Measurements from ENCODE around the gene NEUROD1.
"Not testable (repeated sequence)": the region's sequence is repeated elsewhere in the genome, so short reads cannot be mapped to it uniquely, and the experiment has no call there.

NEUROD1 gene

DNA sequence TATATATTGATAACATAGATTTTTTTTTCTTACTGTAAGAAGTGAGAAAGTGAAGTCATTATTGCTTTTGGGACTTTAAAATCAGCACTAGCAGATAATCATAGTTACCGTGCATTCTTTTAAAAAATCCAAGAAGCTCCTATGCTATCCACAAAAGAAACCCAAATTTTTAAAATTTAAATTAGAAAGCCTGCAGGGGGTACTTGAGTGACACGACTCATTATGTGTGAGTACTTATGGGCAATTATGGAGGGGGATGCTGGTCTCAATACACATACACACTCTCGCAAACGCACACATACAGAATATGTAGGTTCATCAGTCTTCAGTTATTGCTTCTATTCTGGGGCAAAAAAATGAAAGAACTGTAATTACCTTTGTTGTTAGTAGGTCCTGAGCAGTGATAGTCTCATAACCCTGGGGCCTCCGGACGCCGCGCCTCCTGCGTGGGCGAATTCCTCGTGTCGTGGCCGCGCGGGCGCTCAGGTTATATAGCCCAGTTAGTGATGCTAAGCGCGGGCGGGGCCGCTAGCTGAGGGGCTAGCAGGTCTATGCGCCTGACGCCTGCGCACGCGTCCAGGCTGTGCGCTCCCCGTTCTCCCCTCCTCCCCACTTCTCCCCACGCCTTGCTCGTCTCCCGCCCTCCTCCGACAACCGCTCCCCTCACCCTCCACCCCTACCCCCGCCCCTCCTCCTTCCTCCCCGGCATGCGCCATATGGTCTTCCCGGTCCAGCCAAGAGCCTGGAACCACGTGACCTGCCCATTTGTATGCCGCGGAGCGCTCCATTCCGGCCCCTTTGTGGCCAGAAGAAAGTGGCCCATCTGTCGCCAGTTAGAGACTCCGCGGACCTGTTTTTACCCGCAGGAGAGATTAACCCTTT lies at the start of gene NEUROD1:
Gene NEUROD1, minus strand, starts transcription at position 463 of the 882 bp plus-strand sequence. CDS start 1,657 bp downstream, outside the sequence.
- DNase-seq (ENCODE audit: low spot score), result no peak

DNA sequence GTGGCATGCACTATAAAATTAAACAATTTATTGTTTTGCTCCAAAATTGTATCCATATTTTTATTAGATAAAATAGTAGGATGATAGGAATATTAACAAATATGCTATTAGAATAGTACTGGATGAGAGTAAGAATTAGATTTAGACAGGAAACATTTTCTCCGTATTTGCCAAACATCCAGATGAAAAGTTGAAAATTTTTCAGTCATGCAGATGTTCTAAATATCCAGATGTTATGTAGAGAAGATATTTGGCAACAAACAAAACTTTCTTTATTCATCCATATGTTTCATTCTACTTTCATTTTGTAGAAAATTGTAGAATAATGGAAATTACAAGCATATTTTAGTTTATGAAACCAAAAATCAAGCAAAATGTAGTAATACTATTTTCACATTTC lies 45.2 kb upstream of the NEUROD1 start:
- no peak for DNase-seq (ENCODE audit: low spot score)

DNA sequence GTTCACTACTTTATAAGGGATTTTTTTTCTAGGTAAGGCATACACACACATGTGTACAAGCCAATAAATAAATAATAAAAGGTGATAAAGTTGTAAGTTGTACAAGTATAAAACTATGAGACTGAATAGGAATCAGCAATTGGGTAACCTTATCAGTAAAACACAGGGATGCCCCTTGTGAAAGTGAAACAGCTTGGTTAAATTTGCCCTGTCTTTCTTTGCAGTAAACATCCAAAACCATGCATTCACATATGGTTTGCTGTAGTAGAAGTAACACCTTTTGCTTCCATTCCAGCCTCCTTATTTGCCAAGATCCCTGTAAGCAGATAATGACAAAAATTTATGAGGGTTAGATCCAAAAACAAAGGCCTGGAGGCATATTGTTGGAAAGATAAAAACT lies 44.3 kb upstream of the NEUROD1 start:
- no peak for DNase-seq (ENCODE audit: low spot score)

DNA sequence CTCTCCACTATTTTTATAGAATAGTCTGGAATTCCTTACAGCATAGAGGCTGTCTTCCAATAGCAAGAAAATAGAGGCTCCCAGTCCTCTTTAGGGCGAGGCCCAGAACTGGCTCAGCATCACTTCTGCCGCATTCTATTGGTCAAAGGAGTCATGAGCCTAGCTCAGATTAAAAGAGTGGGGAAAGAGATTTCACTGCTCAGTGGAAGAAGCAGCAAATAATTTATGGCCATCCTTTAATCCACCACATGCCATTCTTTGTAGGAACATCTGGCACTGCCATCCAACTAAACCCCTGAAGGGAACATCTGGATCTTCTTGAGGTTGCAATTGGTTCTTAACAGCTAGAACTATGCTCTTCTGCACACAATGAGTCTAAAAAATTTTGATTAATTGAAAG lies 43.4 kb upstream of the NEUROD1 start:
- no peak for DNase-seq (ENCODE audit: low spot score)

DNA sequence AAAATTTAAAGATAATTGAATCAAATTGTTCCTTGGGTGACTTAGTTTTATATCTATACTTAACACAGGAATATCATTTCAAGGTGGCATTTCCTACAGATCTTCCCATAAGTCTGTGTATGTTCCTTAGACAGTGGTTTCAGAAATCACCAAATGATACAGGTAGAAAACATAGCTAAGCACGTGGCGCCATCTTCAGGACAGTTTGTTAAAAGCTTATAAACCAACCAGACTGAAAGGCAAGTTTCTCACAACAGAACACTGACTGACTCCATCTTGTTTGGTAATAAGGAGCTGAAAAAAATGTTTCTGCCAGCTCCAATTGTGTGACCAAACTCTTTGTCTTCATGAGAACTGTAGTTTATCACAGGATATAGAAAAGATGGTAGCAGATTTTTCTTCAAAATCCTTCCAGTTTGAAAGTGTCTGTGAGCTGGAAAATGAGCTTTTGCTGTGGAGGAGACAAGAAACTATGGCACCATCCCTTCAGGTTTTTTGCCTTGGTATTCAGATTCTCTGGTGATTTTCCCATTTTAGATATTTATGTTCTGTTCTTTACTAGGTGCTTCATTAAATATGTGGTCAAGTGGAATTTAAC lies 34.8 kb upstream of the NEUROD1 start:
- peak; percentile 82 for DNase-seq (ENCODE audit: low spot score)

- DNase-seq (ENCODE audit: low spot score), result not testable (repeated sequence)
These were observed 30.7 kb upstream of the NEUROD1 start for GRCh38 chr2:181711051-181711450.

GRCh38 chr2:181702519-181702918 lies 22.2 kb upstream of the NEUROD1 start:
- not testable (repeated sequence) for DNase-seq (ENCODE audit: low spot score)

DNA sequence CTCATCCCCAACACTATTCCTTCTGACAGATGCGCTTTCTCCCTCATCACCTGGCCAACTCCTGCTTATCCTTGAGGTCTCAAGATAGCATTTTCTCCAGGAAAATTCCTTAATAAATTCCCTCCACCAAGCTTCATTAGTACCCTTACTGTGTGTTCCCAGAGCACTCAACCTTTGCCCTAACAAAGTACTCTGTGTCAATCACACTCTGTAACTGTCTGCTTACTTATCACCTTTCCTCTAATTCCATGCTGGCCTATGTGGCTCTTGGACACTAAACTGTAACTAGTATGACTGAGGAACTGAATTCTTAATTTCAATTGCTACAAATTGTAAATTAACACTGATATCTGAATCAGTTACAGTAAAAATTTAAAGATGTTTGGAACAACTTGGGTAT lies 17.9 kb upstream of the NEUROD1 start:
- DNase-seq (ENCODE audit: low spot score), result no peak

DNA sequence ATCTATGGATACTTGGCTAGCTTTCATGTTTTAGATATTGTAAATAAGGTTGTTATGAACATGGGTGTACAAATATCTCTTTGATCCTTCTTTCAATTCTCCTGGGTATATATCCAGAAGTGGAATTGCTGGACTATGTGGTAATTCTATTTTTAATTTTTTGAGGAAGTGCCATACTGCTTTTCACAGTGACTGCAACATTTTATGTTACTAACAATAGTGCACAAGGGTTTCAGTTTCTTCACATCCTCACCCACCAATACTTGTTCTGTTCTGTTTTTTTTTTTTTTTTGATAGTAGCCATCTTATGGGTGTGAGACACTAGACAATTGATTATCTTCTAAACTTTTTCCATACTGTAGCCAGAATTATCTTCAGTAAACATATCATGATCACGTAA lies 17.3 kb upstream of the NEUROD1 start:
- DNase-seq (ENCODE audit: low spot score), result no peak

- no peak for DNase-seq (ENCODE audit: low spot score)
These were observed 16.8 kb upstream of the NEUROD1 start for GRCh38 chr2:181697126-181697525.

DNA sequence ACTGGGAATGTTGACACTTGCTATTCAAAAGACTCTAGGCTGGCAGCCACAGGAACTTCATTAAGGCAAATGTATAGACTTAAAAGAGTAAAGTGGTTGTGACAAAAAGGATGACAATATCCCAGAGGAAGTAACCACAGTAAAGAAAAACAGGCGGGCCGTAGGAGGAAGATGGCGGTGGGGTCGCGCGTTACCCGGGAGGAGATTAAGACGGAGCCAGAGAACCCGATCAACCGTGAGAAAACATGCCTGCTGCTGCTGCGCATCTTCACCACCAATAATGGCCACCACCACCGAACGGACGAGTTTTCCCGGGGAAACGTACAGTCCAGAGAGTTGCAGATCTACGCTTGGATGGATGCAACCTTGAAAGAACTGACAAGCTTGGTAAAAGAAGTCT lies 14.0 kb upstream of the NEUROD1 start:
- DNase-seq (ENCODE audit: low spot score), result no peak

GRCh38 chr2:181690860-181691259 lies 10.5 kb upstream of the NEUROD1 start:
- no peak for DNase-seq (ENCODE audit: low spot score)

DNA sequence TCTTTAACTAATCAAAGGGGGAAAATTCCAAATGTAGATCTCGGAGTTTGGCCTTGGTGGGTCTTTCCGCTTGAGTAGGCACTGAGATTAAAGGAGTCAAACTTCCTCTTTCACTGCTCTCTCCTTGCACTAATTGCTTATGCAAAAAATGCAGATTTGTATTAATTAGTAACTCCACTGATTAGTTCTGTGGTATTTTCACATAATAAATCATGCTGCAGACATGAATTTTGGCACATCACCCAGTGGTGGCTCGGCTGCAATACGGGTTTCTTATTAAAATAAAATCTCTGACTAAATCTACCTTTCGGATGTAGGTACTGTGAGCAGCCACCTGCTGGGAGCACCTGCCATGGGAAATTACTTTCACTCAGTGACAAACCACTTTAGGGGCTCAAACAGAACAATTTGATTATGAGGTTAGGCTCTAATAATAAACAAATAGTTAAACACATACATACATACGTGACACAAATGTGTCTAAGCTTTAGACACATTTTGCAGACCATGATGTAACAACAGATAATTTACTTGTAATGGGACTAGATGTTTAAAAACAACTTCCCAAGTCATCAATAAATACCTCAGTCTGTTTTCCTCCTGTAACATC lies 6.4 kb upstream of the NEUROD1 start:
- no peak for DNase-seq (ENCODE audit: low spot score)

DNA sequence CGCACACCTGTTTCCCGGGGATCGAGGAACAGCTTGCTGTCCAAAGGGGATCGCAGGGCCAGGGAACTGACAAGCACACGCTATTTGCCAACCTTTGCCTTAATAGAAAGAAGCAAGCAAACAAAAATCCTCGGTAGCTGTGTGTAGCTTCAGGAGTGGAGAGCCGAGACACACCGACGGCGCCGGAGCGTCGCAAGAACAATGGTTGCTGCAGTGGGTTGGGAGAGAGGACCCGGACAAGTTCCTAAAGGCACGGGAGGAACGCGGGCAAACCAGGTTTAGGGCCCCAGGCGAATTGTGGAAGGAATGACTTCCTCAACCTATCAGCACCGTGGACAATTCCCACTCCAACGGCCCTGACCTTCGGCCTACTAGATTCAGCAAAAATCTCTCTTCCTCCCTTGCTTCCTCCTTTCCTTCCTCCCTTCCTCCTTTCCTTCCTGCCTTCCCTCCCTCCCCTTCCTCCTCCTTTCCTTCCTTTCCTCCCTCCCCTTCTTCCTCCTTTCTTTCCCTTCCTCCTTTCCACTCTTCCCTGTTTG lies 4.9 kb upstream of the NEUROD1 start:
- DNase-seq (ENCODE audit: low spot score), result no peak

DNA sequence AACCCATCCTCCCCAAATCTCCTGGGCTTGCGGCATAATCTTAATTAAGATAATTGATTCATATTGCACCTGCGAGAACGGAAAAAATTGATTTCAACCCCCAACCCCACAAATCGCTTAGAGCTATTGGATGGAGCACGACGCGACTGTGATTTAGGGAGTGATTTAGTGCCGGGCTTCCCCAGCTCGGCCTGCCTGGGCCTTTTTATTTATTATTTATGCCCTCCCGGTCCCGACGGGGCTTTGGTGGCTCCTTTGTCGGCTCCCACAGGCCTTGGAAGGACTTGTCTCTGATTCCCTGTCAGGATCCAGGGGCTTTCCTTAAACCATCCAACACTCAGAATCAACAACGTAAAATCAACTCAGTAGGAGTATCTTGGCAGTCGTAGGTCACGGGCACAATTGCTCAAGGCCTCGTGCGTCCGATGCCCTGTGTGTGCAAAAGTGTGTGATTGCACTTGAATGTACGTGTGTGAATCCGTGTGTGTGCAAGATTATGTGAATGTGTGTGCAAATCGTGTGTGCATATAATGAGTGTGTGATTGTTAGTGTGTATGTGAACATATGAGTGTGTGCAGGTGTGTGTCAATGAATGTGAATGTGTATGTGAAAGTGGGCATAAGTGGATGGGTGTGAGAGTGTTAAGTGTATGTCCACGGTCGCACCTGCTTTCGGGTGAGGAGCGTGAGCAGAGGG lies 4.3 kb upstream of the NEUROD1 start:
- DNase-seq (ENCODE audit: low spot score), result no peak

- DNase-seq (ENCODE audit: low spot score), result no peak
These were observed 3.5 kb upstream of the NEUROD1 start for GRCh38 chr2:181683518-181684453.

DNA sequence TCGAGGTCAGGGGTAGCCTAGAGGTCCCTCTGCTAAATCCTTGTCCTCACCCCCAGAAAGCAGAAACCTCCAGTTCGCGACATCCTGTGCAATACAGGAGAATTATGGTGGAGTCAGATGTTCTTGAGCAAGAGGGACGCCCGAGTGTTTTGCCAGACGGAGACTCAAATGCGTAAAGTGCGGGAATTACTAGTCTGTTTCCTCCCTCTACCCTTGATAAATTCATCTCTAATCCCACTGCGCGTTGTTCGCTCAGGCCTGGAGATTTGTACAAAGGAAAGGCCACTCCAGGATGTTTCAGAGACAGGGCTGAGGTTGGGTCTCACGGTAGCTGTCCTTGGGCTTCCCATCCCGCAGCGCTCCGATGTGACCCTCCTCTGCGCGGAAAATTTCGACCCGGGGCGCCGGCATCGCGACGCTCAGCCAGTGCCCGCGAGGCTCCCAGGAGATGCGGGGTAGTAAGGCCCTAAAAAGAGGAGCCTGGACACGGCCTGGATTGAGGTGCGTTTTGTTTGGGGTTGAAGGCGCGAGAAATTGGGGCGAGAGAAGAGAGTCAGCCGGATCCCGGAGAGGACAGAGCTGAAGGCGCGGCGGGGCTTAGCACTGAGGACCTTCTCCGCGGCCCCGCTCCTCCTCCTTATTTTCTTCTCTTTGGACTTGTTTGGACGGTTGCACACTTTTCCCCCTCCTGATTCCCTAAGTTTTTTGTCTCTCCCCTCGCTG lies 2.6 kb upstream of the NEUROD1 start:
- no peak for DNase-seq (ENCODE audit: low spot score)

GRCh38 chr2:181682026-181682789 lies 1.9 kb upstream of the NEUROD1 start:
- no peak for DNase-seq (ENCODE audit: low spot score)

- no peak for DNase-seq (ENCODE audit: low spot score)
These were observed 857 bp upstream of the NEUROD1 start for GRCh38 chr2:181680937-181681811.
